SK-N-MC (cell line): ENCODE measurements around the gene MCL1.

Experiments
- EZH2 ChIP-seq: fragments of 200-600 bp; sonication (generic); IDR thresholded peaks from one replicate; pipeline ENCODE4 v1.6.1; 2017; ENCODE audit warnings: antibody characterized with exemption
- POLR2AphosphoS5 ChIP-seq: IDR thresholded peaks from 2 replicates; pipeline ENCODE4 v1.6.1; 2012; ENCODE audit warnings: mild to moderate bottlenecking, low read depth, low read length, borderline replicate concordance

GRCh38 chr1:150572918-150573647 is 6.3 kb downstream of the MCL1 start:
- TF ChIP-seq EZH2 (no peak), POLR2AphosphoS5 (no peak; the same call in 1 of the 2 replicates)
